CD4-positive, alpha-beta memory T cell (primary cell): ENCODE results near the gene OR2A12. TPM values are rescaled to one million over a fixed set of nuclear protein-coding genes. Genes with fewer than 3 reads are reported as not detected.

Experiments used
- polyA plus RNA-seq, 2 donors: library from polyadenylated mRNA; unstranded; fragments of 300-500 nt; fragmentation: Illumina TruSeq; gene quantifications; one replicate each; pipeline ENCODE4 v1.2.3, GENCODE V29; 2021
- total RNA-seq, 2 experiments: library from RNA; stranded (reverse); gene quantifications; one replicate each; pipeline ENCODE4 v1.2.3, GENCODE V29; 2021

OR2A12 gene
- total and polyA plus RNA-seq, 4 experiments from 2014 or later: not detected

Other genes with a start within 250 kb of the OR2A12 start
- gene TCAF1, start 184.1 kb upstream of the OR2A12 start, total RNA-seq: 10 to 100 TPM; 20.9 to 23.1 TPM
- 10 to 100 TPM; 10.2 to 11.5 TPM for gene TCAF1, start 184.1 kb upstream of the OR2A12 start, polyA plus RNA-seq
- gene OR2F2, start 151.0 kb upstream of the OR2A12 start, total RNA-seq: not detected
- not detected for gene OR2F2, start 151.0 kb upstream of the OR2A12 start, polyA plus RNA-seq
- gene OR2F1, start 131.4 kb upstream of the OR2A12 start, total RNA-seq: not detected
- gene OR2F1, start 131.4 kb upstream of the OR2A12 start, polyA plus RNA-seq: not detected
- not detected for gene OR6B1, start 86.0 kb upstream of the OR2A12 start, total RNA-seq
- gene OR6B1, start 86.0 kb upstream of the OR2A12 start, polyA plus RNA-seq: not detected
- not detected for gene OR2A5, start 37.3 kb upstream of the OR2A12 start, total RNA-seq
- gene OR2A5, start 37.3 kb upstream of the OR2A12 start, polyA plus RNA-seq: not detected
- gene OR2A25, start 16.5 kb upstream of the OR2A12 start, total RNA-seq: not detected
- gene OR2A25, start 16.5 kb upstream of the OR2A12 start, polyA plus RNA-seq: not detected
- gene OR2A2, start 23.3 kb downstream of the OR2A12 start, total RNA-seq: not detected
- gene OR2A2, start 23.3 kb downstream of the OR2A12 start, polyA plus RNA-seq: not detected
- gene OR2A14, start 36.9 kb downstream of the OR2A12 start, total RNA-seq: not detected
- not detected for gene OR2A14, start 36.9 kb downstream of the OR2A12 start, polyA plus RNA-seq
- gene CTAGE4, start 97.2 kb downstream of the OR2A12 start, total RNA-seq: 1 to 10 TPM; 5.0 to 5.4 TPM
- gene CTAGE4, start 97.2 kb downstream of the OR2A12 start, polyA plus RNA-seq: under 1 TPM in 1 of 2 donors, not detected in 1; 0.08 TPM
- 1 to 10 TPM; 4.8 to 5.2 TPM for gene ARHGEF35, start 109.6 kb downstream of the OR2A12 start, total RNA-seq
- gene ARHGEF35, start 109.6 kb downstream of the OR2A12 start, polyA plus RNA-seq: 1 to 10 TPM; 2.0 to 2.8 TPM
- gene OR2A42, start 153.3 kb downstream of the OR2A12 start, total RNA-seq: not detected
- not detected for gene OR2A42, start 153.3 kb downstream of the OR2A12 start, polyA plus RNA-seq
- gene OR2A7, start 178.5 kb downstream of the OR2A12 start, total RNA-seq: 1 to 10 TPM; 3.9 to 4.0 TPM
- gene OR2A7, start 178.5 kb downstream of the OR2A12 start, polyA plus RNA-seq: under 1 TPM in 1 of 2 donors, not detected in 1; 0.76 TPM
- under 1 TPM in 1 of 2 experiments, not detected in 1; 0.36 TPM for gene CTAGE8, start 183.0 kb downstream of the OR2A12 start, total RNA-seq
- gene CTAGE8, start 183.0 kb downstream of the OR2A12 start, polyA plus RNA-seq: under 1 TPM; 0.39 to 0.45 TPM
- not detected for gene OR2A1, start 226.1 kb downstream of the OR2A12 start, total RNA-seq
- gene OR2A1, start 226.1 kb downstream of the OR2A12 start, polyA plus RNA-seq: under 1 TPM in 1 of 2 donors, not detected in 1; 0.59 TPM